Inflammatory macrophage treated with lipopolysaccharide for 4 hours (primary cell): ENCODE results near the gene TMEM170B.

Source experiments
- DNase-seq: peaks from one replicate; pipeline ENCODE4 v3.0.0-alpha.2; 2020

The TMEM170B gene

GRCh38 chr6:11621119-11621518 is 83.6 kb downstream of the TMEM170B start:
- DNase-seq, result no peak

DNA sequence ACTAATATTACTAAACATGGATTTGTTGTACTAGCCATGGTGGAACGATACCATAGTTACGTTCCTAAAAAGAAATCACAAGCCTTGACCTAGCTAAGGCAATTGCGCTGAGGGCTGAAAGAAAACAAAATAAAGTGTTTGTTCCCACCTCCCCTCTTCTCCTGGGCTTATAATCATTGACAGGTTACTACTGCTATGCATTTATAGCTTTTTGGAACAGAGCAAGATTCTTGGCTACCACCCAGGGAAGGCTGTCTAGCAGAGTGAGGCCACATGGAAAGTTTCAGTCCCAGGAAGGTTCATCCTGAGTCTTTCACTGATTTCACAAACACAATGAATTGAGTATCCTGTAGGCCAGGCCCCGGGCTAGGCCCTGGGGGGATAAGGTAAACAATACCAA is 84.6 kb downstream of the TMEM170B start:
- DNase-seq, result no peak

- DNase-seq, result no peak
Measured at GRCh38 chr6:11623272-11623671, 85.7 kb downstream of the TMEM170B start.

DNA sequence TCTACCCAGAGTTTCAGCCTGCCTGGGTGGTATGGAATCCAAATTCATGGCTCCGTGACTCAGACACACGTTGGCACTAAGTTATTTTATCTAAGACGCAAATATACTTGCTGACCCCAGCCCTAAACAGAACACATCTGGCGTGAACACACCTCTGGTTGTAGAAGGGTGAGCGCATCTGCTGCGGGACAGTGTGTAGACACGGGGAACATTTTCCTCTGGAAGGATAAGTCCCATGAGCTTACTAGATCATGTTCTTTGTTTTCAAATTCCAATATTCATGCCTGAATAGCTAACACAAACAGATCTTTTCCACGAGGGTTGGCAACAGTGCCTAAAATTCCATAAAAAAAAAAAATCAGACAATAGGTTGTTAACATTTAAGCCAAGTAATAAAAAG is 87.8 kb downstream of the TMEM170B start:
- DNase-seq, result no peak

GRCh38 chr6:11626356-11626755 is 88.8 kb downstream of the TMEM170B start:
- DNase-seq, result peak; percentile 8

DNA sequence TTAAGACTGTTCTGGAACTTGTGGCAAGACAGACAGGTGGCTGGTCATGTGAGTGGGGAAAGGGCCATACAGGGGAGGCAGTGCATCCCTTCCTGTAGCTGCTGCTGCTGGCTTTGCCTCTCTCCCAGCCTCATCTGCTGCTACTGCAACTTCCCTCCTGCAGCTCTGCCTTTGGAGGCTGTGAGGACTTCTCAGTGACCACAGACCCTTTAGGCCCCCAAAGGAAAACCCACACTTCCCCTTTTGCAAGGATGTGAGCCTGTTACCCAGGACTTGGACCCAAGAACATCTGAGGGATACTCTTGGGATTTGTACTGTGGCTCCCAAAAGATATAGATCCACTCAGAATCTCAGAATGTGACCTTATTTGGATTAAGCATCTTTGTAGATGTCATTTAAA is 91.0 kb downstream of the TMEM170B start:
- DNase-seq, result no peak

GRCh38 chr6:11631008-11631407 is 93.5 kb downstream of the TMEM170B start:
- no peak for DNase-seq

DNA sequence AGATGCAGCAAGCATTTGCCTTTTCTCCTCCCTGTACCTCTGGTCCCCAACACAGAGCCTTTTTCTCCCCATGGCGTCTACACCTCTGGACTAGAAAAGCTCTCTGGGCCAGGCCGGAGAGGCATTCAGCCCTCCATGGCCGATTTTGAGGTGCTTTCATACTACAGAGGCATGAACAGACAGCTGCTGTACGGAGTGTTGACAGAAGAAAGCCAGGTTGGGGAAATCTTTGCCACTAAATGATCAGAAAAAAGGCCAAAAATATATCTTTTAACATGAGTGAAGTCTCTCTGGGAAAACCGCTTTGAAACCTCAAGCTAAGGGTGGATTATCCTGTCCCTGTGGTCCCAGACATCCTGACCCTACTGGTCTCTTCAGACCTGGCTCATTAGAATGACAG is 94.0 kb downstream of the TMEM170B start:
- no peak for DNase-seq

DNA sequence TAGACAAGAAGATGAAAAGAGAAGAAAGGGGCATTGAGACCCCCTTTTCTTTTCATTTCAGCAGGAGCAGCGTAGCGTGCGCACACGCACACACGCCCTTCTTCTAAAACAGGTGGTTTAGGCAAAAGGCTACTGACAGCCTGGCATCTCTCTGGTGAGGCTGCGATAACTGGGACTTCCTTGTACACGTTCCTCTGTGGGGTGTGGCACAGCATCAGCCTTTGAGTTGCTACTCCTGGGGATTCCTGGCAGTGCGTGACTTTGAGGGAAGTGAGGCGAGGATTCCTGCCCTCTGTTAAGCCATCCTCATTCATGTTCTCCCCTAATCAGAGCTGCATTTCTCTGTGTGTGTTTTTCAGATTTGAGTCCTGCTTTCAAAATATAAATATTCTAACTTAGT is 94.7 kb downstream of the TMEM170B start:
- no peak for DNase-seq

- no peak for DNase-seq
Measured at GRCh38 chr6:11632795-11633511, 95.4 kb downstream of the TMEM170B start.
